Gastroesophageal sphincter (tissue), 4 donors: ENCODE results near the gene ROR1. TPM values are rescaled to one million over a fixed set of nuclear protein-coding genes. Genes with fewer than 3 reads are reported as not detected.

ENCODE experiments used
- ATAC-seq: fragments of 150-250 bp; one replicate; pipeline ENCODE4 v1.9.1; 2016; ENCODE audit warnings: mild to moderate bottlenecking, moderate library complexity
- H3K27ac ChIP-seq, 4 donors: fragments of 200-600 bp; sonication (generic) in 3 of 4; 1 replicate in 3 of 4; 2 replicates in 1 of 4; pipeline ENCODE4 v1.5.1; 2016 to 2019
- H3K27me3 ChIP-seq: fragments of 200-600 bp; sonication (generic); one replicate; pipeline ENCODE4 v1.5.1; 2019
- H3K36me3 ChIP-seq, 2 donors: fragments of 200-600 bp; sonication (generic); one replicate each; pipeline ENCODE4 v1.5.1; 2019; ENCODE audit warnings: control low read depth in 1 of 2
- H3K4me1 ChIP-seq, 3 donors: fragments of 200-600 bp; sonication (generic); 1 replicate in 2 of 3; 2 replicates in 1 of 3; pipeline ENCODE4 v1.5.1; 2016 to 2019; ENCODE audit warnings: control low read depth in 2 of 3
- H3K4me3 ChIP-seq, 2 donors: fragments of 200-600 bp; sonication (generic); one replicate each; pipeline ENCODE4 v1.5.1; 2019; ENCODE audit warnings: mild to moderate bottlenecking in 1 of 2, moderate library complexity in 1 of 2
- H3K9me3 ChIP-seq, 3 donors: fragments of 200-600 bp; sonication (generic); one replicate each; pipeline ENCODE4 v1.5.1; 2017 to 2019; ENCODE audit warnings: control low read depth in 2 of 3
- CTCF ChIP-seq, 4 experiments: fragments of 200-600 bp in 2 of 4; fragments of 450-650 bp in 2 of 4; sonication (generic) in 1 of 4; IDR thresholded peaks; one replicate each; pipeline ENCODE4 v1.5.1; 2017 to 2019; ENCODE audit warnings: antibody characterized with exemption in 4 of 4, mild to moderate bottlenecking in 2 of 4, moderate library complexity in 2 of 4
- EP300 ChIP-seq: sonication (generic); formaldehyde crosslinking; IDR thresholded peaks from one replicate; pipeline ENCODE4 v1.6.1; 2017; ENCODE audit warnings: antibody characterized with exemption, mild to moderate bottlenecking
- POLR2A ChIP-seq, 2 donors: fragments of 450-650 bp; IDR thresholded peaks; one replicate each; pipeline ENCODE4 v1.6.1; 2017; ENCODE audit warnings: antibody characterized with exemption in 2 of 2, mild to moderate bottlenecking in 2 of 2, moderate library complexity in 1 of 2
- POLR2AphosphoS5 ChIP-seq: sonication (generic); formaldehyde crosslinking; IDR thresholded peaks from one replicate; pipeline ENCODE4 v1.6.1; 2017; ENCODE audit warnings: antibody characterized with exemption
- WGBS, 2 donors: methylation state at CpG; one replicate each; pipeline ENCODE4 v1.1.5; 2018; ENCODE audit warnings: low coverage in 1 of 2; 5-methylcytosine and 5-hydroxymethylcytosine counted together
- total RNA-seq, 4 donors: library from RNA; depleted of rRNA; stranded (reverse); fragments of >200 nt; gene quantifications; one replicate each; pipeline ENCODE4 v1.1.0, GENCODE V29; 2016

Gene ROR1
- total RNA-seq, 4 donors from 2014 or later: 5.0 to 38.0 (median 8.3) TPM

- WGBS, 2 donors: 72 to 78% methylated on average over 3 of the region's 4 CpGs
- no peak overlapping the region for H3K4me3 ChIP-seq
- no peak for ATAC-seq
Measured at GRCh38 chr1:63902844-63903589, 129.2 kb downstream of the ROR1 start.

GRCh38 chr1:63903947-63904610, 130.3 kb downstream of the ROR1 start:
- no peak for ATAC-seq
- peaks cover 0 to 28% (median 0%) of the 10 kb centered on the region in 3 donors for H3K4me1 ChIP-seq
- no peak overlapping the region for H3K27ac ChIP-seq
- 79 to 81% methylated on average over 4 to 5 of the region's 5 CpGs for WGBS, 2 donors
- no peak overlapping the region for H3K4me3 ChIP-seq
- H3K36me3 ChIP-seq: no peaks in the 10 kb centered on the region
- TF ChIP-seq CTCF (IDR thresholded peaks at IDR 0.05) (no peak), POLR2AphosphoS5 (no peak)
- H3K27me3 ChIP-seq: no peaks in the 10 kb centered on the region
- no peaks in the 10 kb centered on the region for H3K9me3 ChIP-seq

More at GRCh38 chr1:63902844-63903589, 129.2 kb downstream of the ROR1 start:
- H3K9me3 ChIP-seq: no peaks in the 10 kb centered on the region
- H3K4me1 ChIP-seq: peaks cover 0 to 31% (median 0%) of the 10 kb centered on the region in 3 donors
- TF ChIP-seq POLR2AphosphoS5: no peak
- TF ChIP-seq POLR2A (IDR thresholded peaks at IDR 0.05): no peak
- no peak for TF ChIP-seq CTCF (IDR thresholded peaks at IDR 0.05)
- no peak for TF ChIP-seq EP300
- H3K36me3 ChIP-seq: no peaks in the 10 kb centered on the region
- no peaks in the 10 kb centered on the region for H3K27me3 ChIP-seq
- H3K27ac ChIP-seq: no peak overlapping the region

GRCh38 chr1:63904826-63905225, 131.0 kb downstream of the ROR1 start:
- Histone ChIP-seq H3K27ac (no peak overlapping the region), H3K27me3 (no peaks in the 10 kb centered on the region), H3K36me3 (no peaks in the 10 kb centered on the region), H3K9me3 (no peaks in the 10 kb centered on the region), H3K4me1 (peaks cover 0 to 24% (median 0%) of the 10 kb centered on the region in 3 donors), H3K4me3 (no peak overlapping the region)
- TF ChIP-seq EP300 (no peak), POLR2AphosphoS5 (no peak), CTCF (IDR thresholded peaks at IDR 0.05) (no peak), POLR2A (IDR thresholded peaks at IDR 0.05) (no peak)
- WGBS, 2 donors: 94% methylated on average over 2 of the region's 2 CpGs; no CpG with 5 or more reads in 1 of the 2 donors
- ATAC-seq: no peak

- Histone ChIP-seq H3K36me3 (no peaks in the 10 kb centered on the region), H3K4me1 (peaks cover 0 to 23% (median 0%) of the 10 kb centered on the region in 3 donors), H3K27ac (no peak overlapping the region), H3K27me3 (no peaks in the 10 kb centered on the region), H3K9me3 (no peaks in the 10 kb centered on the region), H3K4me3 (no peak overlapping the region)
- ATAC-seq: no peak
- no peak for TF ChIP-seq CTCF (IDR thresholded peaks at IDR 0.05)
- TF ChIP-seq POLR2A (IDR thresholded peaks at IDR 0.05): no peak
- TF ChIP-seq POLR2AphosphoS5: no peak
- TF ChIP-seq EP300: no peak
- 51 to 72% methylated on average over 5 to 8 of the region's 8 CpGs for WGBS, 2 donors
Measured at GRCh38 chr1:63906047-63906704, 132.4 kb downstream of the ROR1 start.
